GM21367 (cell line): ENCODE results near the gene MYO5C.
"Not testable (repeated sequence)": the region's sequence is repeated elsewhere in the genome, so short reads cannot be mapped to it uniquely, and the experiment has no call there.

ENCODE experiments used
- ATAC-seq: cut with Tn5 transposase; IDR thresholded peaks from one replicate; pipeline ENCODE4 v1.9.1; 2021; ENCODE audit not compliant: unreplicated experiment

The MYO5C gene

DNA sequence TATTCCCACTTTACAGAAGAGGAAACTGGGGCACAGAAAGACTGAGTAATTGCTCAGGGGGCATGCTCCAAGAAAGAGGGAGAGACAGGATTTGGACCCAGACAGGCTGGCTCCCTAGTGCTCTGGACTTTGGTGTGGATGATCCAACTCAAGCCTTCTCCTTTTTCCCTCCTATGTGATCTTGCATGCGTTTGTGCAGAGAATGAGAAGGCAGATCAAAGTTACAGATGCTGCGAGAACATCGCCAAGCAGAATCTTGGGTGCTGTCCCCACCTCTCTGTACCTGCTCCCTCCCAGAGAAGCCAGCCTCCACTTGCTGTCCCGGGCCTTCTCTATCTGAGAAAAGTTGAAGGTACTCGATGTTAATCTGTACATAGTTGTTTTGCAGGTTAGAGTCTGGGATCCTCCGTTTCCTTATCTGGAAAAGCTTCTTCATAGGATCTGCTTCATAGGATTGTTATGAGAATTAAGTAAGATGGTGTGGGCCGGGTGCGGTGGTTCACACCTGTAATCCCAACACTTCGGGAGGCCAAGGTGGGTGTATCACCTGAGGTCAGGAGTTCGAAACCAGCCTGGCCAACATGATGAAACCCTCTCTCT is 114.7 kb downstream of the MYO5C start:
- no peak for ATAC-seq

DNA sequence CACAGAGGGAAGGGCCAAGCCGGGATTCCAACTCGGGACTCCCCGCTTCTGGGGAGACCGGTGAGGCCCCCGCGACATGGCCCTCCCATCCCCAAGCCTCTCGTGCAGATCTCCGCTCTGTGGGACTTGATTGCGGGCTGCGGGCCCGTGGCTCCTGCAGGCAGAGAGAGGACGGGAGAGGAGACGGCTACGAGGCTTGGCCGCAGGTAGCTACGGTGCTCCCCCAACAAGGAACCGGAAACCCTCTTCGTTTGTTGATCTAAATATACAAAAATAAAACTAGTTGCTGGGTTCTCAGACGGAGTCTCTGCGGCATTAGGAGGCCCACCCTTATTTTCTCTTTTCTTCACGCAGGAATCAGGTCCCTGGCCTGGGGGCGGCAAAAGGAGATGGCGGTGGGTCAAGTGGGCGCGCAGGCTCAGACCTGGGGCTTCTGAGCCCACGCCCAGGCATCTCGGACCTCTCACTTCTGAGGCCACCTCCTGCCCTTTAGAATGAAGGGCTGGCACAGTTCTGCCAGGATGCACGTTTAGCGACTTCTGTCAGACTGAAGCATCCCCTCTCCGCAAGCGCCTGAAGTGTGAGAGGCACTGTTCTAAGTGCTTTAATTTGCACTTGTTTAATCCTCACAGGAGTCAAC is 115.3 kb downstream of the MYO5C start:
- peak; percentile 23 for ATAC-seq

DNA sequence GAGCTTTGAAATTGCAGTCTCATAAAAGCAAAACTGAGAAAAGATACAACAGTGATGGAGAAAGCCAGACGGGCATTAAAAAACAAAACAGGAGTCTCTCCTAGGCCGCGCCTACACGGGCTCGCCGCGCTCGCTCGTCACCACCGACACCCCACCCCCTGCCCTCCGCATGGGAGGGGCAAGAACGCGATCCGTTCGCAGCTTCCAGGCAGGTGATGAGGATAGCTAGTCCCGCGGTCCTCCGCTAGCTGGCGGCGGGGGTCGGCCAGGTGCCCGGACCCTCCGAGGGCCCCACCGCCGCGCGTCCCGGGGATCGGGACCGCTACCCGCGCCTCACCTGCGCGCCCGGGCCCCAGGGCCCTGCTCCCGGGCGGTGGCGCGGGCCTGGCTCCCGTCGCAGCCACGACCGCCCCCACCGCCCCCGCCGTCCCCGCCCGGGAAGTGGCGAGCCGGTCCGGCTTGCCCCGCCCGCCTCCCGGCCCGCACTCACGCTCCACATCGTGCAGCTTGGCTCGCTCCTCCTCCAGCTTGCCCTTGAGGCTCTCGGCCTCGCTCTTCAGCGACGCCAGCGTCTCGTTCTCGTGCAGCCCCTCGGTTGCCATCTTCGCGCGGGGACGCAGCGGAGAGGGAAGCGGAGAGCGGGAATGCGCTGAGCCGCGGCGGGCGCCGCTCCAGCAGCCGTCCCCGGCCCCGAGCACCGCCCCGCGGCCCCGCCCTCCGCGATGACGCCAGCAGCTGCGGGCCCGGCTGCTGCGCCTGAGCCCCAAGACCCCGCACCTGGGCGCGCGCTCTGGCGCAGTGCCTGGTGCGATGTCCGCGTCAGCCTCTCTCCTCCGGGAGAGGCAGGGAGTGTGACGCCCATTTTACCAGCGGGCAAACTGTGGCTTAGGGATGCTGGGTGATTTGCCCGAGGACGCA is 116.1 kb downstream of the MYO5C start:
- ATAC-seq = peak; percentile 85

DNA sequence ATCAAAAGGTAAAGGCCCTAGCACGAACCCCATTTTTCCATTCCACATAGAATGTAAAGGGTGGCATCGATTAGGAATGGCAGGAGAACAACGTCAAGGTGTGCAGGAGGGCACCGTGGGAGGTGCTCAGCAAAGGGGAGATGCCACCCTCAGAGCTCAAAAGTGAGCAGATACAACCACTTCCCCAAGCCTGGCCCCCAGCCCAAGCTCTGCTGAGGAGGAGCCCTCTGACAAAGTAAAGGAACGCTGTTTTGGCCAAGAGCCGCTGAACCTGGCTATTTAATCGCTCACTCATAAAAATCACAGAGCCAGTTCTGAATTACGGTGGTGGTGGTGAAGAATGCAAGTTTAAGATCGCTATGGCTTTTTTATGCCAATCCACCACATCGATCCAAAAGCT is 116.8 kb downstream of the MYO5C start:
- no peak for ATAC-seq

DNA sequence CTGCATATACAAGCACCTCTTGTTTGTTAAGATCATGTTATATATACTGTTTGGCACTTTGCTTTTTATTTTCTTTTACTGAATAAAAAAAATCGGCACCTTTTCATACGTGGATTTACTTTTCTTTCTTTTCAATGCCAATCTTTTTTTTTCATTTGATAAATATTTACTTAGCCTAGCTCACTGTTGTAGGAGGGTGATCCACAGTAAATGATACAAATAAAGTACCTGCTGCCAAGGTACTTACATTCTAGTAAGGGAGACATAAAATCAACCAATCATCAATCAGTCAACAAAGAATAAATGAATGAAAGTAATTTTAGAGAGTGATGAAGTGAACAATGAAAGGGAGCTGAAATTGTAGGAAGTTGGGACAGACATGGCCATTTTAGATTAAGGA is 122.7 kb downstream of the MYO5C start:
- no peak for ATAC-seq

DNA sequence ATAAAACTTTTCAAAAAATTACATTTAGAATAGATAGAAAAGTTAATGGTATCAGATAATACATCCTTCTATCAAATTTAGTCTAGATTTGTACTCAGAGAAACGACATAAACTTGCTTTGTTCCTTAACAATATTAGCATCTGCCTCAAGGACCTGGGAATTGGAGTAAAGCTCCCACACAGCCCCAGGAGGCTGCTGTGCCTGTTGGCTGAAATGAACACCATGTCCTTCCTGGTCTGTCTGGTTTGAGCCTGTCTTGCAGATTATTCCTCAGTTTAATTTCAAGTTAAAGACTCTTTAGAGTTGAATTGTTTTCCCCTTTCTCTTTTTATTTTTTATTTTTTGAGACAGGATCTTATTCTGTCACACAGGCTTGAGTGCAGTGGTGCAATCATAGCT is 123.8 kb downstream of the MYO5C start:
- ATAC-seq = no peak

DNA sequence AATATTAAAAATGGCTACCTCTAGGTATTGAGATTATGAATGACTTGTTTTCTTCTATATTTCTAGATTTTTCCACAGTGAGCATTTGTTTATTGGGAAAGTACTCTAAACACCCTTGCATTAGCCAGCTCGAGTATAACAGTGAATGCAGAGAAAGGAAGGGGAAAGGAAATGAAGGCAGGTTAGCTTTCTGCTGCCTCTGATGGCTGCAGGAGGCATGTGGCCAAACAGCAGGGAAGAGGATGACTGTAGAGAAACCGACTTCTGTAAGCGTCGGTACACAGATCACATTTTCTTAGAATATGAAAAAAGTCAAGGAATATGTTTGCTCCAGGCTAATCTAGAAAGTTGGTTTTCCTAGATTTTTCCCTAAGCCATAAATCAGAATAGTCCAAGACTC is 124.2 kb downstream of the MYO5C start:
- no peak for ATAC-seq

DNA sequence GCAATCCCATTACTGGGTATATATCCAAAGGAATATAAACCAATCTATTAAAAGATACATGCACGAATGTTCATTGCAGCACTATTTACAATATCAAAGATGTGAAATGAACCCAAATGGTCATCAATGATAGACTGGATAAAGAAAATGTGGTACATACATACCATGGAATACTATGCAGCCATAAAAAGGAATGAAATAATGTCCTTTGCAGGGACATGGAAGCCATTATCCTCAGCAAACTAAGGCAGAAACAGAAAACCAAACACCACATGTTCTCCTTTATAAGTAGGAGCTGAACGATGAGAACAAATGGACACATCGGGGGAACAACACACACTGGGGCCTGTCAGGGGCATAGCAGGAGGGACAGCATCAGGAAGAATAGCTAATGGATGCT is 125.4 kb downstream of the MYO5C start:
- ATAC-seq = not testable (repeated sequence)

DNA sequence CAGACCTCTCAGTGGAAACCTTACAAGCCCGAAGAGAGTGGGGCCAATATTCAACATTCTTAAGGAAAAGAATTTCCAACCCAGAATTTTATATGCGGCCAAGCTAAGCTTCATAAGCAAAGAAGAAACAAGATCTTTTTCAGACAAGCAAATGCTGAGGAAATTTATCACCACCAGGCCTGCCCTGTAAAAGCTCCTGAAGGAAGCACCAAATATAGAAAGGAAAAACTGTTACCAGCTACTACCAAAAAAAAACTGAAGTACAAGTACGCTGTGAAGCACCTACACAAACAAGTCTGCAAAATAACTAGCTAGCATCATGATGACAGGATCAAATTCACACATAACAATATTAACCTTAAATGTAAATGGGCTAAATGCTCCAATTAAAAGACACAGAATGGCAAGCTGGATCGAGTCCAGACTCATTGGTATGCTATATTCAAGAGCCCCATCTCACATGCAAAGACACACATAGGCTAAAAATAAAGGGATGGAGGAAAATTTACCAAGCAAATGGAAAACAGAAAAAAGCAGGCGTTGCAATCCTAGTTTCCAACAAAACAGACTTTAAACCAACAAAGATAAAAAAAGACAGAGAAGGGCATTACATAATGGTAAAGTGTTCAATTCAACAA is 130.0 kb downstream of the MYO5C start:
- not testable (repeated sequence) for ATAC-seq

DNA sequence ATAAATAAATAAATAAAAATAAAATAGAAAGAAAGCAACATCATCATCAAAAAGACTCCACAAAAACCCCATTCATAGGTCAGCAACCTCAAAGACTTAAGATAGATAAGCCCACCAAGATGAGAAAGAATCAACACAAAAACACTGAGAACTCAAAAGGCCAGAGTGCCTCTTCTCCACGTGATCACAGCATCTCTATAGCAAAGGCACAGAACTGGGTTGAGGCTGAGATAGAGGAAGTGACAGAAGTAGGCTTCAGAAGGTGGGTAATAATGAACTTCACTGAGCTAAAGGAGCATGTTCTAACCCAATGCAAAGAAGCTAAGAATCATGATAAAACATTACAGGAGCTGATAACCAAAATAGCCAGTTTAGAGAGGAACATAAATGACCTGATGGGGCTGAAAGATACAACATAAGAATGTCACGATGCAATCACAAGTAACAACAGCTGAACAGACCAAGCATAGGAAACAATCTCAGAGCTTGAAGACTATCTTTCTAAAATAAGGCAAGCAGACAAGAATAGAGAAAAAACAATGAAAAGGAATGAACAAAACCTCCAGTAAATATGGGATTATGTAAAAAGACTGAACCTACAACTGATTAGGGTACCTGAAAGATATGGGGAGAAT is 130.9 kb downstream of the MYO5C start:
- no peak for ATAC-seq

DNA sequence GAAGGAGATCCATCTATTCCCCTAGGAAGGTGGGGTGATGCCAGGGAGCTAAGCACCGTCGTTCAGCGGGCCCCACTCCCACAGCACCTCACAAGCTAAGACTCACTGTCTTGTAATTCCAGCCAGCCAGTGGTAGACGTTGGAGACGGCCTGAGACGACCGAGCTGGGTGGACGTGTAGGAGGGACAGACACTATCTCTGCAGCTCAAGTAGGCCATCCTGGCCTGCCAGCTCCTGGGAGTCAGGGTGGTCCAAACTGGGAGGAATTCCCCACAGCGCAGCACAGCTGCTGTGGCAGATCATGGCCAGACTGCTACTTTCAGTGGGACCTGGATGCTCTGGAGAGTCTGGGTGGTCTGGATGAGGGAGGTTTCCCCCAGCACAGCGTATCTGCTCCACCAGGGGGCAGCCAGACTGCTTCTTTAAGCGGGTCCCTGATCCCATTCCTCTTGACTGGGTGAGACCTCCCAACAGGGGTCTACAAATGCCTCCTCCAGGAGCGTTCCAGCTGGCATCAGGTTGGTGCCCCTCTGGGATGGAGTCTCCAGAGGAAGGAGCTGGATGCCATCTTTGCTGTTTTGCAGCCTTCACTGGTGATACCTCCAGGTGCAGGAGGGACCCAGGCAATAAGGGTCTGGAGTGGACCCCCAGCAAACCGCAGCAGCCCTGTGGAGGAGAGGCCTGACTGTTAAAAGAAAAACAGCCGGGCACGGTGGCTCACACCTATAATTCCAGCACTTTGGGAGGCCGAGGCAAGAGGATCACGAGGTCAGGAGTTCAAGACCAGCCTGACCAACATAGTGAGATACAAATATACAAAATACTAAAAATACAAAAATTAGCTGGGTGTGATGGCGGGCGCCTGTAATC is 132.0 kb downstream of the MYO5C start:
- ATAC-seq = no peak

DNA sequence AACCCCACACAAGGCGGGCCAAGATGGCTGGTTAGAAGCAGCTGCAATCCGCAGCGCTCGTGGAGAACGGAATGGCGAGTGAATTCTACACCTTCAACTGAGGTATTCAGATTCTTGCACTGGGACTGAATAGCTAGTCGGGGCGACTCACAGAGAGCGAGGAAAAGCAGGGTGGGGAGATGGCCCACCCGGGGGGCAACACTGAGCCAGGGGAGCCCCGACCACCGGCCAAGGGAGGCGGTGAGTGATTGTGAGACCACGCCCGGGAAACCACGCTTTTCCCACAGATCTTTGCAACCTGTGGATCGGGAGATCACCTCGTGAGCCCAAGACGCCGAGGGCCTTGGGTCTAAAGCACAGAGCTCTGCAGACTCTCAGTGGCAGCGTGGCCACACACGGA is 132.7 kb downstream of the MYO5C start:
- ATAC-seq = no peak

DNA sequence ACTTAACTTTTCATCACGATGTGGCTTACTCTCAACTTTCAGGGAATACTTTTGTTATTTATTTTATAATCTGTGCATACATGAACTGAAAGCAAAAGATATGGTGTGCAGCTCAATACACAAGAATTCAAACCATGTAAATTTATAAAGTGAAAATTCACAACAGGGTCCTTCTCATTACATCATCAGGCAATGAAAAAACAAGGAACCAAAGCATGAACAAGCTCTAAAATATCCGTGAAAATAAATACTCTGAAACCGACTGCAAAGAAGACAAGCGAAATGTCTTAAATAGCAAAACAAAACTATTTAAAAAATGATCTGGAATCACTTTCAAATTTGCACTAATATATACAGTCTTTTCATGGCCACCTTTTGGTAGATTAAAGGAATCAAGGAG is 133.3 kb downstream of the MYO5C start:
- ATAC-seq = no peak

DNA sequence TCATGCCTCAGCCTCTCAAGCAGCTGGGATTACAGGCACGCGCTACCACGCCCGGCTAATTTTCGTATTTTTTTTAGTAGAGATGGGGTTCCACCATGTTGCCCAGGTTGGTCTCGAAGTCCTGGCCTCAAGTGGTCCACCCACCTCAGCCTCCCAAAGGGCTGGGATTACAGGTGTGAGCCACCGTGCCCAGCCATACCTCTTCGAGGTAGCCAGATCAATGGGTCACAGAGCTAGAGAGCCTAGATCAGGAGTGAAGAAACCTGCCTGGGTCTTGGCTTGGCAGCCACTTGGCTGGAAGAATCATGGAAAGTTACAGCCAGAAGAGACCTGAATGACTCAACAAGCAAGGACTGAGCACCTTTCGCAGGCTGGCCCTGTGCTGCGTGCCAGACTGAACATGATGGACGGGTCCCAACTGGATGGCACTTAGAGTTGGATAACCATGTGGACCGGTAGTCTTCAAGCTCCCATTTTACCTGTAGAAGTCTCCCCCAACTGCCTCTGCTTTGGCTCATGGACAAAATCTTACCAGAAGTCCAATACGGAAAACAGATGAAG is 134.1 kb downstream of the MYO5C start:
- ATAC-seq = no peak

DNA sequence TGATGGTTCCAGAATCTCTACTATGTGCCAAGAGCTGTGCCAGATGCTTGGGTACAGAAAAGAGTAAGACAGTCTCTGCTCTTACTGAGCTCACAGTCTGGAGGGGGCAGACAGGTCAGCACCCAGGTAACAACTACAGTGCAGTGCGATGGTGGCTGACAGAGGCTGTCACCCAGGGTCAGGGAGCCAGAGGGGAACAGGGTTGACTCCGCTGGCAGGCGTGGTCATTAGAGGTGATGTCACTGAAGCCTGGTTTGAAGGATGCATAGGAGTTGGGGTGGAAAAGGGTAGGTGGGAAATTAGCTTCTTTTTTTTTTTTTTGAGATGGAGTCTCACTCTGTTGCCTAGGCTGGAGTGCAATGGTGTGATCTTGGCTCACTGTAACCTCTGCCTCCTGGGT is 136.0 kb downstream of the MYO5C start:
- no peak for ATAC-seq

DNA sequence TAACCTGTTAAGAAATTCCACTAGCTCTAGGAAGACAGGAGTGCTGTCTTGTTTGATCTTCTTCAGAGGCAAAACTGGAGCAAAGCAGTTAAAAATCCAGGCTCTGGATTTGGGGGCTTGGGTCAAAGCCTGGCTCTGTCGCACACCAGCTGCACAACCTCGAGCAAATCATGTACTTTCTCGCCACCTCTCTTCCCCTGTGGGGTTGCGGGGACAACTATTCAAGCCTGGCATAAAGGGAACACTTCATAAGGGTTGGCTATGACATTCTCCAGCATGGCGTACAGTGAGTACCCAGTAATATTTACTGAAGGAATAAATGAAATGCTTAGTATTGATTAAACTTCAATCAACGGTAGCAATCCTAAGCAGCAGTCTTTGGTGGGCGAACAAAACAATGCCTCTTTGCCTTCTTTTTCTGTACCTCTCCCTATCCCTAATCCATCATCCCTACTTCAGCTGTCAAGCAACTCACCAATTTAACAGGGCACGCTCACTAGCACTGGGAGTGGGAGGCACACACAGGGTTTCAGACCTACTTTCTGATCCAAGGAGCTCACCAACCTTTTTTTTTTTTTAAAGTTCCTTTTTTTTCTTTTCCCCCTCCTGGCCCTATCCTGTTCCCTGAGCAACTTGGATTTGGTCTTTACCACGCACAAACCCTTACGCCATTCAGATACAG is 137.4 kb downstream of the MYO5C start:
- ATAC-seq = no peak

DNA sequence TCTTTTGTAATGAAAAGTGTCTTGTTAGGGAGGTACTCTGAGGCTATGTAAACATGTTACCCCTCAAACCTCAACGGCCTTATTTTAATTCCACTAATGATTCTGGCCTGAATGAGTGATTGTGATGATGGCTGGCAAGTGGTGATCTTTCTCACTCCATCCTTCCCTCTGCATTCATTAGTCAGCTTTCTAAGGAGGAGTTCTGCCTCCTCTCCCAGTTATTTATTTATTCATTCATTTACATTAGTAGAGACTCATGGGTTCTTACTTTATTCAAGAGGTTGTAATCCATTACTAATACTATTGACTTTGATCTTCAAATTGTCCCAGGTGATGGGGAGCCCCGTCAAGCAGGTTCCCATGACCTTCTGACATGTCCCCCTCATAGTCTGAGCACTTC is 139.7 kb downstream of the MYO5C start:
- ATAC-seq = no peak

DNA sequence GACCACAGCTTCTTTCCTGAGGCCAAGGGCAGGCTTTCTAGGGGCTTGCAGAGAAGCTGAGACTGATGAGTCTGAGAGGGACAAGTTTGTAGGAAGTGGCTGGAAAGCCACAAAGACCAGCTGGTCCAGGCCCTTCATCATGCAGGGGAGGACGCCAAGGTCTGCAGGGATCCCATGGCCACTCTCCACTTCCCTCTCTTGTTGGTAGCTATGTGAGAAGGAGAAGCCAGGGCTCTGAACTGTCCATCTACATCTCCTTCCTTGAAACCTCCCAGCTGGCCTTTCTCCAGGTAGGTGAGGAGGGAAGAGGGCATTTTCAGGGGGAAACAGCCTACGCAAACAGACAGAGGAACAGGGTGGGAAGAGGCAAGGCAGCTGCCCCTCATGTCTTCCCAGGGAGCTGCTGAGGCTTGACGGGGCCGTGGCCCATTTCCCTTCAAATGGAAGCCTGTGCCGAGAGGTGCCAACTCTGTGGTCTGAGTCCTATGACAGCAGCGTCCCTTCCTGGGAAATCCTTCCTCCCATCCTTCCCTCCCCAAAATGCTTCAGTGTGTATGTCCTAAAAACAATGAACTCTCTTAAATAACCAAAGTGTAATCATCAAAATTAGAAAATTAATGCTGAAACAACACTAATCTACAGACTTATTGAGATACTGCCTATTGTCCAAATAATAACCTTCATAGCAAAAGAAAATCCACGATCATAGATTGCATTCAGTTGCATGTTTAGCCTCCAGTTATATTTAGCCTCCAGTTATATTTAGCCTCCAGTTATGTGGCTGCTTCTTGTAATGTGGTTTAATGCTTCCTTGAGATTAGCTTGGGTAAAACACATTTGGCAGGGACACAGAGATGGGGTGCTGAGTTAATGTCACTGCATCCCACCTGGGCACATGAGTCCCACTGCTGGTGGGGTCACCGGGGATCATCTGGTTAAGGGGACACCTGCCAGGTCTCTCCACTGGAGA is 140.4 kb downstream of the MYO5C start:
- no peak for ATAC-seq
